Small intestine (tissue), 7 donors: ENCODE results near the gene RGS6. TPM values are rescaled to one million over a fixed set of nuclear protein-coding genes. Genes with fewer than 3 reads are reported as not detected.

Experiments used
- DNase-seq, 2 donors: peaks; one replicate each; pipeline versions ENCODE4 v3.0.0 to v3.0.0-alpha.2; 2013
- FAIRE-seq: peaks from 2 replicates; lab custom pipeline; 2012; peaks lifted over from hg19 to GRCh38; lab: Jason Lieb, UNC
- H3K27ac ChIP-seq, 3 donors: one replicate each; pipeline ENCODE4 v1.5.1; 2013; ENCODE audit warnings: low read length in 2 of 3, mild to moderate bottlenecking in 2 of 3, control low read depth in 1 of 3, inconsistent platforms in 1 of 3, low read depth in 1 of 3, moderate library complexity in 1 of 3
- H3K27me3 ChIP-seq, 3 donors: one replicate each; pipeline ENCODE4 v1.6.1; 2013; ENCODE audit warnings: low read length in 3 of 3, inconsistent platforms in 1 of 3; ENCODE audit not compliant: control insufficient read depth in 3 of 3, insufficient read depth in 3 of 3
- H3K36me3 ChIP-seq, 3 donors: one replicate each; pipeline ENCODE4 v1.6.1; 2013; ENCODE audit warnings: low read length in 3 of 3, inconsistent platforms in 1 of 3, low read depth in 1 of 3, mild to moderate bottlenecking in 1 of 3, moderate library complexity in 1 of 3; ENCODE audit not compliant: control insufficient read depth in 3 of 3, insufficient read depth in 2 of 3
- H3K4me1 ChIP-seq, 3 donors: one replicate each; pipeline ENCODE4 v1.6.1; 2013; ENCODE audit warnings: low read length in 2 of 3, inconsistent platforms in 1 of 3, low read depth in 1 of 3, mild to moderate bottlenecking in 1 of 3, moderate library complexity in 1 of 3; ENCODE audit not compliant: control insufficient read depth in 3 of 3, insufficient read depth in 2 of 3
- H3K4me3 ChIP-seq, 3 donors: one replicate each; pipeline ENCODE4 v1.5.1; 2013; ENCODE audit warnings: low read length in 3 of 3, control low read depth in 1 of 3, inconsistent platforms in 1 of 3, low read depth in 1 of 3, mild to moderate bottlenecking in 1 of 3, moderate library complexity in 1 of 3
- H3K9me3 ChIP-seq, 2 donors: one replicate each; pipeline ENCODE4 v1.6.1; 2013; ENCODE audit warnings: low read depth in 1 of 2, low read length in 1 of 2; ENCODE audit not compliant: control insufficient read depth in 2 of 2, insufficient read depth in 1 of 2
- WGBS, 3 donors: extraction: QIAGEN DNeasy Blood & Tissue Kit; methylation state at CpG; one replicate each; pipeline ENCODE4 v1.1.7; 2013; 5-methylcytosine and 5-hydroxymethylcytosine counted together
- polyA plus RNA-seq, 4 donors: library from polyadenylated mRNA; stranded (reverse) in 3 of 4; unstranded in 1 of 4; fragments of 200-250 nt in 3 of 4; fragments of 120-200 nt in 1 of 4; gene quantifications; one replicate each; pipeline versions ENCODE4 v1.2.1 to v1.2.3, GENCODE V29; 2013
- donor health status: healthy with polysubstance abuse.
- donor health status: control.
- donor health status: control.
- donor health status: Bipolar disorder and iron deficiency.
- donor health status: healthy.

RGS6 gene
- polyA plus RNA-seq, 4 donors = 0.54 to 2.1 (median 0.58) TPM; not detected in 1

DNA sequence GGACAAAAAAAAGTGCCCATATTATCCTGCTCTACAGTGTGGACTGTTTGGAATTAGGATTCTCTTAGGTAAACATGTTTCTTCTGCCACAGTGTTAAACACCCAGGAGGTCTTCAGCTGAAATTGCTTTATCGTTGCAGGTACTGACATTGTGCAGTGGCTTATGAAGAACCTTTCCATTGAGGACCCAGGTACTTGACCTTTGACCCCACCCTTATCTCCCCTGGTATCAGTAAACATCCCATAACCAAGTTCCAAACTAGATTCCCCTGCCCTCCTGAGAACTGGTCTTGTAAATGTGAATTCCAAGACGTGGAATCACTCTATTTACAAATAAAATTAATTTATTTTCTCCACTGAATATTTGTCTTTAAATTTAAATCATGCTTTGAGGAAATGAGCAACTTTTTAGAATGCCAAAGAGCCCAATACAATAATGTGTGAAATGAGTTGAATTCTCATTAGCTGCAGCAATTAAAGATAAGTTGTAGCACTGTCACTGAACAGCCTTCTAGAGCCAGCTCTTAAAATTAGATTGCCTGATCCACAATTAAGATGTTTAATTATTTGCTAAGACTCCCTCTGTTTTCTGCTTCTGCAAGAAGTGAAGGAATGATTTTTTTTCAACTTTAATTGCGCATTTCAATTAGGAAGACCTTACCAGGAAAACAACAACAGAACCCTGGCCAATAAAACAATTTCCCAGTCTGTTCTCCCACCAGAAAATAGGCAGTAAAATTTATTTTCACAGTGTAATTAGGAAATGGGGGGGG lies 522.3 kb downstream of the RGS6 start:
- H3K36me3 ChIP-seq = no peaks in the 10 kb centered on the region
- H3K9me3 ChIP-seq = no peaks in the 10 kb centered on the region
- peaks cover 0 to 6% (median 0%) of the 10 kb centered on the region in 3 donors for H3K4me1 ChIP-seq
- DNase-seq = no peak
- H3K27me3 ChIP-seq = no peaks in the 10 kb centered on the region
- no peak overlapping the region for H3K27ac ChIP-seq
- WGBS, 3 donors = 42 to 68% (median 67%) methylated on average over 3 of the region's 3 CpGs
- no peak overlapping the region for H3K4me3 ChIP-seq
- no peak for FAIRE-seq

- Histone ChIP-seq H3K27me3 (no peaks in the 10 kb centered on the region), H3K36me3 (no peaks in the 10 kb centered on the region), H3K4me1 (no peaks in the 10 kb centered on the region), H3K27ac (no peak overlapping the region), H3K9me3 (no peaks in the 10 kb centered on the region), H3K4me3 (no peak overlapping the region)
- FAIRE-seq (no peak), DNase-seq (no peak)
- 85 to 91% (median 90%) methylated on average over 4 of the region's 4 CpGs for WGBS, 3 donors
Measured at GRCh38 chr14:72457641-72458040, 525.4 kb downstream of the RGS6 start.

DNA sequence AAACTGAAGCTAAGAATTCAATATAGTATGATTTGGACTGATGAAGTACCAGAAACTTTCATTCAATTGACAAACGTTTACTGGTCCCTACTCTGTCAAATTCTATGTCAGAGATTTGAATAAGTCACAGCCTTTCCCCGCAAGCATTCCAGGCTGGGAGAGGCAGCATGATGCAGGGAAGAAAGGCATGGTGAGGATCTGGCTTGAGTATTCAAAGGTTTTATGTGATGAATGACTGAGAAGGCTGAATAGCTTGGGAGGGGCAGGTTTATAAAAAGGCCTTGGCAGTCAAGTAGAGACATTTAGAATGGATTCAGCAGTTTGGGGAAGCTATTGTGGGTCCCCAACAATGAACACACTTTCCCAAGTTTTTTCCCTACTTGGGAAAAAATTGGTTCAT lies 529.8 kb downstream of the RGS6 start:
- Histone ChIP-seq H3K9me3 (no peaks in the 10 kb centered on the region), H3K27me3 (no peaks in the 10 kb centered on the region), H3K4me3 (no peak overlapping the region), H3K27ac (no peak overlapping the region), H3K4me1 (no peaks in the 10 kb centered on the region), H3K36me3 (no peaks in the 10 kb centered on the region)
- WGBS, 3 donors = 77 to 80% (median 79%) methylated on average over 2 of the region's 2 CpGs
- no peak for DNase-seq
- FAIRE-seq = no peak

DNA sequence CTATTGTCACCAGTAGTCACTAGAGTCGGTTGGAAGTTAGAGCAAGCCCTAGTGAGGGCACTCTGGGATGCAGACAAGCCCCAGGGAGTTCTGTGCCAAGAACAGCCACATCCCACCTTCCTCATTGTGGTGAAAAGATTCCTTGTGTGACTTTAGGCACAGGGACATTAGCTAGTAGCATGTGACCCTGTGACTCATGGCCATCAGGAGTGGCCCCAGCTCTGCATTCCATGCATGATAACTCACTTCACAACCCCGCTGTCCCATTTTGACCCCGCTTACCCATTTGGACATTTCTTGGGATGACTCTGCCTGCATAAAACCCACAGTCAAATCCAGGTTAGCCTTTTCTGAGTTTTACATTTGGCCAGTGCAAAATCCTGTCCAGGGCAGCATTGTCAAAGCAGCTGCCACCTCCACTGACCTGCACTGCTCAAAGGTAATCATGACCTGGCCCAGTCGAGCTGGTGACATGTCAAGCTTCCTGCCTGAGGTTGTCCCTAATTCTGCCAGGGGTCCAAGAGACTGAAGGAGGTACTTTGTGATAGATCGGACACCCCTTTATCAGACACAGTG lies 531.1 kb downstream of the RGS6 start:
- H3K4me3 ChIP-seq = no peak overlapping the region
- no peak for FAIRE-seq
- H3K27ac ChIP-seq = no peak overlapping the region
- H3K36me3 ChIP-seq = no peaks in the 10 kb centered on the region
- H3K9me3 ChIP-seq = no peaks in the 10 kb centered on the region
- no peaks in the 10 kb centered on the region for H3K27me3 ChIP-seq
- WGBS, 3 donors = 72 to 83% (median 76%) methylated on average over 5 of the region's 5 CpGs
- no peak for DNase-seq
- no peaks in the 10 kb centered on the region for H3K4me1 ChIP-seq

DNA sequence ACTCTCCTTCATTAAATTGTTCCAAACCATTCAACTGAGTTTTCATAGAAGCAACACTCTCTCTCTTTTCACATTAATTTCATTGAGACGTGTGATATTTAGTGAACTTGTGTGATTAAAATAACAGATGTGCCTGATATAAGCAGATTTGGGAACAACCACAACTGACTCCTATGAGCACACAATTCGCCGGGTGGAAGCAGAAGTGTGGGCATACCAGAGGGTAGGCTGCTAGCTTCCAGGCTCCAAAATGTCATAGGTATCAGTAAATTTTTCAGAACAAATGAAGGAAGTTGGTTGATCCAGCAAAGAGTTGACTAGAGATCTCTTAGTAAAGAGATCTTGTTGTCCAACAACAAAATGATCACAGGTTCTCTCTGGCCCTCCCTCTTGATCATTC lies 532.0 kb downstream of the RGS6 start:
- WGBS, 3 donors = 85 to 94% (median 91%) methylated on average over 3 of the region's 3 CpGs
- Histone ChIP-seq H3K4me1 (no peaks in the 10 kb centered on the region), H3K4me3 (no peak overlapping the region), H3K9me3 (no peaks in the 10 kb centered on the region), H3K27ac (no peak overlapping the region), H3K27me3 (no peaks in the 10 kb centered on the region), H3K36me3 (no peaks in the 10 kb centered on the region)
- no peak for DNase-seq
- FAIRE-seq = no peak

GRCh38 chr14:72466325-72466724 lies 534.1 kb downstream of the RGS6 start:
- Histone ChIP-seq H3K36me3 (no peaks in the 10 kb centered on the region), H3K9me3 (no peaks in the 10 kb centered on the region), H3K27ac (no peak overlapping the region), H3K4me3 (no peak overlapping the region), H3K4me1 (no peaks in the 10 kb centered on the region), H3K27me3 (peaks cover 0 to 2% (median 0%) of the 10 kb centered on the region in 3 donors)
- DNase-seq (no peak), FAIRE-seq (no peak)

- H3K36me3 ChIP-seq = no peaks in the 10 kb centered on the region
- no peaks in the 10 kb centered on the region for H3K9me3 ChIP-seq
- FAIRE-seq (no peak), DNase-seq (no peak)
- peaks cover 0 to 2% (median 0%) of the 10 kb centered on the region in 3 donors for H3K27me3 ChIP-seq
- H3K4me1 ChIP-seq = no peaks in the 10 kb centered on the region
- H3K4me3 ChIP-seq = no peak overlapping the region
- WGBS, 3 donors = 87 to 93% (median 89%) methylated on average over 6 of the region's 6 CpGs
- H3K27ac ChIP-seq = no peak overlapping the region
Measured at GRCh38 chr14:72471346-72471745, 539.1 kb downstream of the RGS6 start.

DNA sequence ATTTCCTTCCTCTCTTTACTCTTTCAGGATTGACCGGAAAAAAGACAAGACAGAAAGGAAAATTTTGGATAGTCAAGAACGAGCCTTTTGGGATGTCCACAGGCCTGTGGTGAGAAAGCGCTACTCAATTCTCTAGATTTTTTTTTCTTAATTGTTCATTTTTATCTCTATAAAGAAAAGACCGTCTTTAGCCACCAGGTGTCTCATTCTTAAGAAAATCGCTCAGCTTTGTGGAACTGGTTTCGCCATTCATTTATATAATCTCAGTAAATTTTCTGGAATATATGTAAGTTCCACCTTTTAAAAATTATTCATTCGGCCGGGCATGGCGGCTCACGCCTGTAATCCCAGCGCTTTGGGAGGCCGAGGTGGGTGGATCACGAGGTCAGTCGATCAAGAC lies 540.6 kb downstream of the RGS6 start:
- 90 to 91% (median 91%) methylated on average over 14 of the region's 14 CpGs for WGBS, 3 donors
- no peak for DNase-seq
- H3K9me3 ChIP-seq = no peaks in the 10 kb centered on the region
- peaks cover 0 to 2% (median 0%) of the 10 kb centered on the region in 3 donors for H3K27me3 ChIP-seq
- no peak overlapping the region for H3K4me3 ChIP-seq
- FAIRE-seq = no peak
- H3K36me3 ChIP-seq = no peaks in the 10 kb centered on the region
- H3K27ac ChIP-seq = no peak overlapping the region
- no peaks in the 10 kb centered on the region for H3K4me1 ChIP-seq
